Lung (tissue), 12 donors: ENCODE results near the gene ADGRD1. TPM values are rescaled to one million over a fixed set of nuclear protein-coding genes. Genes with fewer than 3 reads are reported as not detected.
A peak's percentile ranks its signal among the peaks of the same experiment; 100 is the strongest.

ENCODE experiments used
- ATAC-seq: fragments of 200-7000 bp; cut with Tn5 transposase; one replicate; pipeline ENCODE4 v1.9.1; 2020; ENCODE audit warnings: moderate number of reproducible peaks; ENCODE audit not compliant: insufficient read depth, low FRiP score
- DNase-seq, 3 donors: peaks; one replicate each; pipeline ENCODE4 v3.0.0-alpha.2; 2013 to 2017
- H3K27ac ChIP-seq, 2 donors: one replicate each; pipeline ENCODE4 v1.5.1; 2013; ENCODE audit warnings: mild to moderate bottlenecking in 2 of 2, moderate library complexity in 2 of 2, control low read depth in 1 of 2, inconsistent platforms in 1 of 2, low read depth in 1 of 2, low read length in 1 of 2
- H3K27me3 ChIP-seq, 3 donors: one replicate each; pipeline ENCODE4 v1.5.1; 2013; ENCODE audit warnings: low read length in 2 of 3; ENCODE audit not compliant: control insufficient read depth in 3 of 3, insufficient read depth in 3 of 3
- H3K36me3 ChIP-seq, 4 donors: one replicate each; pipeline ENCODE4 v1.5.1; 2013; ENCODE audit warnings: low read length in 4 of 4, mild to moderate bottlenecking in 1 of 4, moderate library complexity in 1 of 4; ENCODE audit not compliant: control insufficient read depth in 4 of 4, insufficient read depth in 4 of 4
- H3K4me1 ChIP-seq, 5 donors: one replicate each; pipeline ENCODE4 v1.5.1; 2013; ENCODE audit warnings: low read length in 5 of 5, mild to moderate bottlenecking in 2 of 5, moderate library complexity in 1 of 5; ENCODE audit not compliant: control insufficient read depth in 5 of 5, insufficient read depth in 5 of 5
- H3K4me3 ChIP-seq: one replicate; pipeline ENCODE4 v1.5.1; 2013; ENCODE audit warnings: mild to moderate bottlenecking, control low read depth, moderate library complexity
- H3K9ac ChIP-seq, 2 donors: one replicate each; pipeline ENCODE4 v1.5.1; 2013; ENCODE audit warnings: low read length in 2 of 2, control low read depth in 1 of 2; ENCODE audit not compliant: insufficient read depth in 1 of 2
- H3K9me3 ChIP-seq, 4 donors: one replicate each; pipeline ENCODE4 v1.5.1; 2013; ENCODE audit warnings: low read length in 3 of 4, mild to moderate bottlenecking in 1 of 4, moderate library complexity in 1 of 4; ENCODE audit not compliant: control insufficient read depth in 4 of 4, insufficient read depth in 3 of 4
- WGBS, 2 donors: extraction: QIAGEN DNeasy Blood & Tissue Kit; methylation state at CpG; one replicate each; pipeline ENCODE4 v1.1.7; 2013; 5-methylcytosine and 5-hydroxymethylcytosine counted together
- polyA plus RNA-seq, 2 donors: library from polyadenylated mRNA; stranded (reverse); fragments of 200-250 nt; gene quantifications; one replicate each; pipeline ENCODE4 v1.2.1, GENCODE V29; 2013
- total RNA-seq, 2 donors: library from RNA; depleted of rRNA in 1 of 2; stranded (reverse); fragments of >200 nt in 1 of 2; gene quantifications; one replicate each; pipeline ENCODE4 v1.2.1, GENCODE V29; 2014 to 2021
- TF ChIP-seq, protein P1 (sequence below): IDR thresholded peaks from 2 replicates; pipeline ENCODE4 v1.5.1; 2012; ENCODE audit warnings: mild to moderate bottlenecking; ENCODE audit errors: control extremely low read depth, extremely low read depth
- donor health status: control.
- donor health status: control.
- donor health status: Bipolar disorder and iron deficiency.
- donor health status: healthy.
- donor health status: DM: yes; HTN: yes; CAD: no.

The ADGRD1 gene
- total and polyA plus RNA-seq, 4 donors: 23.5 to 85.6 (median 46.7) TPM

DNA sequence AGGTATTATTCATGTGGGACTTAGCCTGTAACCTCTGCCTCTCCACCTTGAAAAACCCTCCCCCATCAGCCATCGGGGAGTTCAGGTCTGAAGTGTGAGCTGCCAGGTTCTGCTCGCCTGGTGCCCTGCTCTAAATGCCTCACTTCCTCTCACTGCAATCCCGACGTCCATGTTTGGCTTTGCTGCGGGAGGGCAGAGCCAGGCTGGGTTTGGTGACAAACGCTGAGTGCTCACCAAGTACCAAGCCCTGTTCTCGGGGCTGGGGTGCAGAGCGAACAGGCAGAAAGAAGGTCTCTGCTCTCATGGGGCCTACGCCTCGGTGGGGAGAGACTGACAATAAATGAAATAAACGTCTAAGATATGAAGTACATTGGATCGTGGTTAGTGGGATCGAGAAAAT, 2.1 kb upstream of the ADGRD1 start:
- DNase-seq (no peak), ATAC-seq (no peak)
- TF ChIP-seq, protein P1, sequence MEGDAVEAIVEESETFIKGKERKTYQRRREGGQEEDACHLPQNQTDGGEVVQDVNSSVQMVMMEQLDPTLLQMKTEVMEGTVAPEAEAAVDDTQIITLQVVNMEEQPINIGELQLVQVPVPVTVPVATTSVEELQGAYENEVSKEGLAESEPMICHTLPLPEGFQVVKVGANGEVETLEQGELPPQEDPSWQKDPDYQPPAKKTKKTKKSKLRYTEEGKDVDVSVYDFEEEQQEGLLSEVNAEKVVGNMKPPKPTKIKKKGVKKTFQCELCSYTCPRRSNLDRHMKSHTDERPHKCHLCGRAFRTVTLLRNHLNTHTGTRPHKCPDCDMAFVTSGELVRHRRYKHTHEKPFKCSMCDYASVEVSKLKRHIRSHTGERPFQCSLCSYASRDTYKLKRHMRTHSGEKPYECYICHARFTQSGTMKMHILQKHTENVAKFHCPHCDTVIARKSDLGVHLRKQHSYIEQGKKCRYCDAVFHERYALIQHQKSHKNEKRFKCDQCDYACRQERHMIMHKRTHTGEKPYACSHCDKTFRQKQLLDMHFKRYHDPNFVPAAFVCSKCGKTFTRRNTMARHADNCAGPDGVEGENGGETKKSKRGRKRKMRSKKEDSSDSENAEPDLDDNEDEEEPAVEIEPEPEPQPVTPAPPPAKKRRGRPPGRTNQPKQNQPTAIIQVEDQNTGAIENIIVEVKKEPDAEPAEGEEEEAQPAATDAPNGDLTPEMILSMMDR: no peak
- Histone ChIP-seq H3K9ac (no peak overlapping the region), H3K27ac (no peak overlapping the region), H3K9me3 (peaks cover 0 to 2% (median 0%) of the 10 kb centered on the region in 4 donors), H3K4me1 (peaks cover 0 to 27% (median 7%) of the 10 kb centered on the region in 5 donors), H3K36me3 (no peaks in the 10 kb centered on the region), H3K4me3 (no peak overlapping the region), H3K27me3 (no peaks in the 10 kb centered on the region)
- WGBS, 2 donors: 88 to 89% methylated on average over 13 of the region's 13 CpGs

DNA sequence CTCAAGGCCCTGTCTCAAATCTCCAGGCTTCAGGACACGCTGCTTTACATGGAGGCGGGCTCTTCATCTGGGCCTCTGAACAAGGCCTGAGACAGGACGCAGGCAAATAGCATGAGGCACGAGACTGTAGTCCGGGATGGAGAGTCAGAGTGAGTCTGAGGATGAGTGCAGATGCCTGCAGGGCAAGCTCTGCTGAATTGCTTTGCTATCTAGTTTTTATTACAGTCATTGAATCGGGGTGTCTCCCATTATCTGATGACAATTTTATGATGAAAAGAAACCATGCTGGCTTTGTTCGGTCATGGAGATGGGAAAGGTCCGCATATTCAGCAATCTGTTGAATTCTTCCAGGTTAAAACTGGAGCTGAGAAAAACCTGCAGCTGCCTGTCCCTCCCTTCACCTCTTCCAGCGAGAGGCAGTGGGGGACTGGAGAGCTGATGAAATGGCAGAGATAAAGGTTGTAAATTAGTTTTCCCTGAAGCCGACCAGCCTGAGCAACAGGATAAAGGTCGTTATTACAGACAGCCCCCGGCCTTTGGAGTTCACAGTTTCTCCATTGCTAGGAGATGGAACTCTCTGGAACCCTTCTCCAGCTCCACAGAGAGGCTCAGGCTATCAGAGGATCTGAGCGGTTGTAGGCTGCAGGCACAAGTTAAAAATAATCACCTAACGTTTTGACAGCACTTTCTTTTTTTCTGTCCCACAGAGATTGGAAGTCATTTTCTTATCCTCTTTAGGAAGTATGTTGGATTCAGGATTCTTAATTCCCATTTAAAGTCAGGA, 1.3 kb upstream of the ADGRD1 start:
- Histone ChIP-seq H3K4me3 (no peak overlapping the region), H3K9ac (no peak overlapping the region), H3K9me3 (peaks cover 0 to 2% (median 0%) of the 10 kb centered on the region in 4 donors), H3K27ac (no peak overlapping the region), H3K4me1 (peaks cover 0 to 27% (median 10%) of the 10 kb centered on the region in 5 donors), H3K36me3 (no peaks in the 10 kb centered on the region), H3K27me3 (no peaks in the 10 kb centered on the region)
- TF ChIP-seq, protein P1: no peak
- WGBS, 2 donors: 73 to 75% methylated on average over 14 of the region's 14 CpGs
- DNase-seq (no peak), ATAC-seq (no peak)

DNA sequence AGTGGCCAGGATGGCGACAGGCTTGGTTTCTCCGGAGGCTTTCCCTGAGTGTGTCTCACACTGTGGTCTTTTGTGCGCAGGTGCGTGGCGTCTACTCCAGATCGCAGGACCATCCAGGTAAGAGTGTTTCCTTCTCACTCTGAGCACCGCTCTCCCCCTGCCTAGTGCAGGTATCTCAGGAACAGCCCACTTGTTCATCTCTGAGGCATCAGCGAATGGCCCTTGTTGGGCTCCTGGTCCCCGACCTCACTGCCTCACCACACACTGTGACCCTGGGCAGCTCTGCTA, 781 bp downstream of the ADGRD1 start:
- peak in 1 of 3 donors; percentile 32 for DNase-seq
- H3K9me3 ChIP-seq: peaks cover 0 to 2% (median 0%) of the 10 kb centered on the region in 4 donors
- peak overlapping the region; percentile 78 to 83 for H3K27ac ChIP-seq
- TF ChIP-seq, protein P1: no peak
- H3K4me1 ChIP-seq: peaks cover 0 to 27% (median 10%) of the 10 kb centered on the region in 5 donors
- no peaks in the 10 kb centered on the region for H3K27me3 ChIP-seq
- peak overlapping the region in 1 of 2 donors; percentile 47 for H3K9ac ChIP-seq
- H3K4me3 ChIP-seq: peak overlapping the region; percentile 55
- no peaks in the 10 kb centered on the region for H3K36me3 ChIP-seq
- WGBS, 2 donors: 44 to 84% methylated on average over 9 of the region's 9 CpGs
- peak; percentile 43 for ATAC-seq
